Tibial artery (tissue), 4 donors: Measurements from ENCODE around the gene CDK11B.

Experiments
- DNase-seq, 2 donors: peaks; one replicate each; pipeline ENCODE4 v3.0.0-alpha.2; 2019
- H3K27ac ChIP-seq, 2 donors: fragments of 200-600 bp; sonication (generic) in 1 of 2; 1 replicate in 1 of 2; 2 replicates in 1 of 2; pipeline ENCODE4 v1.5.1; 2018 to 2019; ENCODE audit warnings: mild to moderate bottlenecking in 1 of 2
- H3K27me3 ChIP-seq, 2 donors: fragments of 200-600 bp; sonication (generic) in 1 of 2; one replicate each; pipeline versions ENCODE4 v1.5.1 to v1.6.0; 2016 to 2019
- H3K36me3 ChIP-seq, 3 donors: fragments of 200-600 bp; sonication (generic) in 2 of 3; one replicate each; pipeline ENCODE4 v1.5.1; 2016 to 2019; ENCODE audit warnings: mild to moderate bottlenecking in 2 of 3
- H3K4me1 ChIP-seq, 4 donors: fragments of 200-600 bp; sonication (generic) in 2 of 4; 1 replicate in 3 of 4; 2 replicates in 1 of 4; pipeline ENCODE4 v1.5.1; 2016 to 2019
- H3K4me3 ChIP-seq, 2 donors: fragments of 200-600 bp; sonication (generic) in 1 of 2; 1 replicate in 1 of 2; 2 replicates in 1 of 2; pipeline ENCODE4 v1.5.1; 2018 to 2019; ENCODE audit warnings: mild to moderate bottlenecking in 2 of 2
- H3K9me3 ChIP-seq, 3 donors: fragments of 200-600 bp; sonication (generic) in 1 of 3; one replicate each; pipeline ENCODE4 v1.5.1; 2016 to 2019
- intact Hi-C: fragments of 100-400 bp; cut with DNase I; formaldehyde crosslinking; loops from one replicate; pipeline ENCODE4 v1.15.0; 2023; ENCODE audit warnings: low total_unique reads
- TF ChIP-seq, protein P1 (sequence below), 2 experiments: fragments of 200-600 bp in 1 of 2; fragments of 450-650 bp in 1 of 2; IDR thresholded peaks; one replicate each; pipeline ENCODE4 v1.5.1; 2017 to 2019; ENCODE audit warnings: antibody characterized with exemption in 2 of 2, mild to moderate bottlenecking in 1 of 2, moderate library complexity in 1 of 2

Gene CDK11B

DNA sequence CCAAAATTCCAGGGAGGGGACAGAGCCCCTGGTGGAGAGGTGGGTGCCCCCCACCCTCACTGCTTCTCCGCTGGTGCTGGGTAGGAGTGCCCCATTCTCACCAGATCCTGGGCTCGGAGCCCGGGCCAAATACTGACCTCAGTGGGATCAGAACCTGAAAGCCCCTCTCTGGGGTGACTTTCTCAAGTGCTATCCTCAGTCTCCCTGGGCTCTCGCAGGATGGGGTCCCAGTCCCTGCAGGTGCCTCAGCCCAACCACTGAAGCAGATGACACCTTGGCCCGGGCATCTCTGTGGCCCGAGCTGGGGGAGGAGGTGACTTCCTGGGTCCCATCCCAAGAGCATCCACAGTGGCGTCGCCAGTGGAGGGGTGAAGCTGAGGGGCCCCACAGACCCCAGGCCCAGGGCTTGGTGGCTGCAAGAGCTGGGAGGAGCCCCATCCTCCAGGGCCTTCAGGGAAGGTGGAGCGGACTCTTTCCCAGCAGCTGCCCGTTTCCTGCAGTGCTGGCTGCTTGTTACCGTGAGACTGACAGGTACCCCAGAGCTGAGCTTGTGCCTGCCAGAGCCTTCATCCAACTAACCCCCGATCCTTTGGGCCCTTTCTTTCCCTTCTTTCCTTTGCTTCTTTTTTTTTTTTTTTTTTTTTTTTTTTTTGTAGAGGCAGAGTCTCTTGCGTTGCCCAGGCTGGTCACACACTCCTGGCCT lies 55.0 kb downstream of the CDK11B start:
- no peak for DNase-seq
- intact Hi-C loops, result no loop called here
- TF ChIP-seq, protein P1, sequence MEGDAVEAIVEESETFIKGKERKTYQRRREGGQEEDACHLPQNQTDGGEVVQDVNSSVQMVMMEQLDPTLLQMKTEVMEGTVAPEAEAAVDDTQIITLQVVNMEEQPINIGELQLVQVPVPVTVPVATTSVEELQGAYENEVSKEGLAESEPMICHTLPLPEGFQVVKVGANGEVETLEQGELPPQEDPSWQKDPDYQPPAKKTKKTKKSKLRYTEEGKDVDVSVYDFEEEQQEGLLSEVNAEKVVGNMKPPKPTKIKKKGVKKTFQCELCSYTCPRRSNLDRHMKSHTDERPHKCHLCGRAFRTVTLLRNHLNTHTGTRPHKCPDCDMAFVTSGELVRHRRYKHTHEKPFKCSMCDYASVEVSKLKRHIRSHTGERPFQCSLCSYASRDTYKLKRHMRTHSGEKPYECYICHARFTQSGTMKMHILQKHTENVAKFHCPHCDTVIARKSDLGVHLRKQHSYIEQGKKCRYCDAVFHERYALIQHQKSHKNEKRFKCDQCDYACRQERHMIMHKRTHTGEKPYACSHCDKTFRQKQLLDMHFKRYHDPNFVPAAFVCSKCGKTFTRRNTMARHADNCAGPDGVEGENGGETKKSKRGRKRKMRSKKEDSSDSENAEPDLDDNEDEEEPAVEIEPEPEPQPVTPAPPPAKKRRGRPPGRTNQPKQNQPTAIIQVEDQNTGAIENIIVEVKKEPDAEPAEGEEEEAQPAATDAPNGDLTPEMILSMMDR (IDR thresholded peaks at IDR 0.05), result no peak
- Histone ChIP-seq H3K4me1 (peaks cover 0 to 16% (median 13%) of the 10 kb centered on the region in 4 donors), H3K27ac (no peak overlapping the region), H3K27me3 (peaks cover 0 to 62% of the 10 kb centered on the region in 2 donors), H3K9me3 (no peaks in the 10 kb centered on the region), H3K36me3 (no peaks in the 10 kb centered on the region), H3K4me3 (no peak overlapping the region)

DNA sequence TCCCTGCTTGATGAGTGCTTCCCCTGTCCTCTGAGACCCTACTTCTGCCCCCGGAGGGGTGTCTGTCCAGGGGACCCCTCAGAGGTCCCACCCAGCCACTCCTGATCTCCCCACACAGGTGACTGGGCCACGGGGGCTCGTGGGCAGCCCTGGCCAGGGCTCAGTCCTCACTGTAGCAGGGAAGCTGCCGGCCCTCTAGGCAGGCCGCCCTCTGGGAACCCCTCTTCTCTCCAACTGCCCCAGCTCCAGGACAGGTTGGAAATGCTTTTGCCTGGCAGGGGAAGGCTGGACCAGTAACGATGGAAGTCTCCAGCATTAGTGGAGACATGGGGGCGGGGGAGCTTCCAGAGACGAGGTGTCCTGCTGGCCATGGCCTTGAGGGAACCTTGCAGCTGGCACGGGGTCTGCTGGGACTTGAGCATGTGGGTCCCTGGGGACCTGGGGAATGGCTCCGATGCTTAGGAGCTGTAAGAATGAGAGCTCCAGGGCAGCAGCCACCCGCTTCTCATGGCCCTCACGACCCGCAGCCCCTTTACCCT lies 55.8 kb downstream of the CDK11B start:
- no peaks in the 10 kb centered on the region for H3K36me3 ChIP-seq
- peaks cover 0 to 70% of the 10 kb centered on the region in 2 donors for H3K27me3 ChIP-seq
- TF ChIP-seq, protein P1 (IDR thresholded peaks at IDR 0.05), result no peak
- peaks cover 0 to 16% (median 14%) of the 10 kb centered on the region in 4 donors for H3K4me1 ChIP-seq
- H3K4me3 ChIP-seq, result no peak overlapping the region
- no peaks in the 10 kb centered on the region for H3K9me3 ChIP-seq
- H3K27ac ChIP-seq, result no peak overlapping the region
- DNase-seq, result peak in 1 of 2 donors; percentile 61
- intact Hi-C loops, result no loop called here

DNA sequence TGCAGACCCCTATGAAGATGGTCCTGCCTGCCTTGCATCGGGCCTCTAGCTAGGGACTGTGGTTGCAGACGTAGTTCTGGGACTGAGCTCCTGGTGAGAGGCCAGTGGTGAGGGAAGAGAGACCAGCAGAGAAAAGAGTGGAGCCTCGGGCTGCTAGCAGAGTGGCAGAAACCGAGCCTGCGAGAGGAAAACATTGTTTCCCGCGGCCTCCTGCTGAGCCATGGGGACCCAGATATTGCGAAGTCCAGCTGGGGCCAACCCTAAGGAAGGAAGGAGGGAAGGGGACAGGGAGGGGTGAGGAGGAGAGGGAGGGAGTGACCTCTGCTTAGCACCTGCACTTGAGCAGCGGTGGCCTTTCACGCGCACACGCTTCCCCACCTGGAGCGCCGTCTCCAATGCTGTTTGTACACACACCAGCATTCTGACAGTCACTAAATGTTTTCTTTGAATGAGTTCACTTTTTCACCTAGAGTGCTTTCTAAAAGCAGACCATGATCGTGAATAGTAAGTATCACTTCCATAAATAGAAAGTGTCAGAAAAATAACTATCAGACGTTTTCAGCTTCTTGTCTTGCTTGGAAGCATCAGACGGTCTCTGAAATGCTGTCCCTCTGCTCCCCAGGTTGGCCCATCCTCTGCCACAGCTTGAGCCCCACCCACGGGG lies 56.4 kb downstream of the CDK11B start:
- no peak for DNase-seq
- Histone ChIP-seq H3K9me3 (no peaks in the 10 kb centered on the region), H3K27ac (no peak overlapping the region), H3K36me3 (no peaks in the 10 kb centered on the region), H3K27me3 (peaks cover 0 to 76% of the 10 kb centered on the region in 2 donors), H3K4me1 (peaks cover 0 to 22% (median 14%) of the 10 kb centered on the region in 4 donors), H3K4me3 (no peak overlapping the region)
- TF ChIP-seq, protein P1 (IDR thresholded peaks at IDR 0.05), result no peak
- intact Hi-C loops, result no loop called here

DNA sequence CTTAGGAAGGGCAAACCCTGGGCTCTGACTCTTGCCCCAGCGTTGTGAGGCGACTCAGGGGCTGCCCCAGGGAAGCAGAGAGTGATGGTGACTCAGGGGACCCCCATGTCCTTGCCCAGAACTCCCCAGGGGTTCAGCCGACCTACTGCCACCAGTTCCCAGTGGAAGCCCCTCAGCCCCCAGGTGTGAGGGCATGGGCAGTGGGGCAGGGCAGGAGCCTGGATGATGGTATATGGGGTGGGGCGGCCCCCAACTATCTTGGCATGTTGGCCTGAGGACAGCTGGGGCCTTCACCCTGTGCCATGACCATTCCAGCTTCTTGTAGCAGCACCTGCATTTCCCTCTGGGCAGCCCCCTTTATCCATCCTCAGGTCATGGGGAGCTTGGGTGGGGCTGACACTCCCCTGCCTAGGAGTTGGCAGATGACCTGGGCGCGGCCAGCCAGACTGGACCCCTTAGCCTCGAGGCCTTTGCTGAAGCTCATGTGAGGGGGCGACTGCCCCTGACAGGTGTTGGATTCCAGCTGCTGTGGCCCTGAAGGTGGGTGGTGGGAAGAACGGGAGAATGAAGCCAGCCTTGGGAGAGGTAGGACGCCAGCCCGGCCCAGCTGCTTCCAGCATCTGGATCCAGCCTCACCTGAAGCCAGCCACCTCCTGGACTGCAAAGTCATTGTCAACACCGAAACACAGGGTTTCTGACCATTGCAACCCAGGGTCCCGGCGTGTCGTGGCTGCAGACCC lies 57.1 kb downstream of the CDK11B start:
- TF ChIP-seq, protein P1 (IDR thresholded peaks at IDR 0.05), result no peak
- intact Hi-C loops, result no loop called here

DNA sequence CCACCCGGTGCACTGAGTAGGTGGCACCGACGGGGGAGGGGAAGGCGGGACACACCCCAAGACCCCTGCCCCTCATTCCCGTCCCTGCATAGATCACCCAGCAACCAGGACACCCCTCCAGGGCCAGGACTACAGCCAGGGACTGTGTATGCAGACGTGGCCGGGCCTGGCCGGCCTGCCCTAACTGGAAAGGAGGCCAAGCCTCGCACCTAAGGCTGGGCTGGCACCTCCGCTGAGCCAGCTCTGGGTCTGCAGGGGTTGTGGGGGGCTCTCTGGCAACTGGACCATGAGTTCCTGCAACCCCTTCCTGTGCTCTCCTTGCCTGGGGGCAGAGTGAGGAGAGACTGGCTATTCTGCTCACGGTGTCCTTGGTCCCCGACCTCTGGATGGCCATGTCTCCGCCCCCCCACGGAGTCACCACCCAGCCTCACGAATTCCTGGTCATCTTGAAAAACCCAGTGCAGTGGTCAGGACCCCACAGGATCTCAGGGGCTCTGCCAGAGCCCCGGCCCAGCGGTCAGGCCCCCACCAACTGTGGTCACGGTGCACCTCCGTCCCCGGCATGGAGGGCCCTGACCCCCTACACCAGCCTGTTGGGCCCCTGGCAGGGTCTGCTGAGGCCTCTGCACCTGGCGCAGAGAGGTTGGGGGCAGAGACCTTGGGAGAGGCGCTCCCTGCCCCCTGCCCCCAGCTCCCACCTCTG lies 57.8 kb downstream of the CDK11B start:
- H3K27me3 ChIP-seq, result peaks cover 0 to 83% of the 10 kb centered on the region in 2 donors

More for the DNA sequence above, 57.1 kb downstream of the CDK11B start:
- H3K4me3 ChIP-seq, result no peak overlapping the region
- H3K4me1 ChIP-seq, result peaks cover 0 to 27% (median 14%) of the 10 kb centered on the region in 4 donors
- H3K27ac ChIP-seq, result no peak overlapping the region
- H3K27me3 ChIP-seq, result peaks cover 0 to 82% of the 10 kb centered on the region in 2 donors
- no peak for DNase-seq
- no peaks in the 10 kb centered on the region for H3K9me3 ChIP-seq
- no peaks in the 10 kb centered on the region for H3K36me3 ChIP-seq

More for the DNA sequence above, 57.8 kb downstream of the CDK11B start:
- H3K4me3 ChIP-seq, result no peak overlapping the region
- intact Hi-C loops, result no loop called here
- H3K4me1 ChIP-seq, result peaks cover 0 to 27% (median 14%) of the 10 kb centered on the region in 4 donors
- H3K27ac ChIP-seq, result no peak overlapping the region
- peak in 1 of 2 donors; percentile 62 for DNase-seq
- no peaks in the 10 kb centered on the region for H3K9me3 ChIP-seq
- TF ChIP-seq, protein P1 (IDR thresholded peaks at IDR 0.05), result no peak
- H3K36me3 ChIP-seq, result no peaks in the 10 kb centered on the region
